ENCODE data around the gene SFT2D2. TPM values are rescaled to one million over a fixed set of nuclear protein-coding genes. Genes with fewer than 3 reads are reported as not detected.

SFT2D2 gene
- total and polyA plus RNA-seq, 2 of the 8 experiments (the other 6 are each of a cell fraction or from before 2014, with no cell fraction given) = 9.0 to 29.0 TPM

GRCh38 chr1:168180148-168180524, 45.7 kb upstream of the SFT2D2 start:
- Histone ChIP-seq H3K23ac (ENCODE audit: insufficient read length) (no peak overlapping the region), H2BK20ac (ENCODE audit: low read length) (no peak overlapping the region), H3K27me3 (replicated peaks in 1 of 4; ENCODE audit: control insufficient read depth in 3 of 4, extremely low read depth in 1 of 4, insufficient read depth in 3 of 4, low read length in 3 of 4) (no peaks in the 10 kb centered on the region), H3K27ac (ENCODE audit: low read depth, low read length) (no peak overlapping the region), H2BK120ac (replicated peaks; ENCODE audit: low read depth, low read length) (no peak overlapping the region), H3K4me3 (ENCODE audit: extremely low read depth in 1 of 4, insufficient read depth in 2 of 4, low read depth in 3 of 4, low read length in 4 of 4) (peak overlapping the region; percentile 51 to 96 (median 86); a peak in 5 of 8 replicates), H3K4ac (replicated peaks; ENCODE audit: insufficient read length, low read depth, low read length) (no peak overlapping the region), H4K5ac (ENCODE audit: insufficient read length, low read depth, low read length) (no peak overlapping the region), H2BK5ac (ENCODE audit: low read depth, low read length) (no peak overlapping the region), H4K20me1 (replicated peaks in 1 of 2; ENCODE audit: control insufficient read depth in 1 of 2, insufficient read depth in 2 of 2, low read length in 2 of 2) (no peaks in the 10 kb centered on the region), H3K14ac (ENCODE audit: insufficient read length) (no peak overlapping the region), H2BK12ac (ENCODE audit: low read depth, low read length) (no peak overlapping the region), H2AK5ac (ENCODE audit: low read depth, low read length) (no peak overlapping the region), H3K79me2 (ENCODE audit: control insufficient read depth in 1 of 2, insufficient read depth in 2 of 2, low read length in 2 of 2) (peaks cover 0 to 21% of the 10 kb centered on the region in 2 experiments; a peak in 2 of 4 replicates), H4K91ac (replicated peaks; ENCODE audit: insufficient read length, low read length) (no peak overlapping the region), H2BK15ac (ENCODE audit: low read length) (no peak overlapping the region), H3K9ac (replicated peaks in 1 of 4; ENCODE audit: extremely low read depth in 1 of 4, low read depth in 3 of 4, low read length in 3 of 4) (no peak overlapping the region; a peak in 1 of 7 replicates), H3K18ac (ENCODE audit: extremely low read depth, low read length) (no peak overlapping the region), H3K4me2 (ENCODE audit: insufficient read depth in 1 of 2, low read depth in 2 of 2, low read length in 2 of 2) (peak overlapping the region; percentile 73 to 99), H3K79me1 (ENCODE audit: low read depth, low read length) (0 out of 2 replicates have a peak, but pooled peaks cover 2% of the 10 kb centered on the region), H3K23me2 (ENCODE audit: low read depth, low read length) (peaks cover 6% of the 10 kb centered on the region; the same call in 1 of the 2 replicates), H3K4me1 (replicated peaks in 1 of 4; ENCODE audit: control insufficient read depth in 3 of 4, insufficient read depth in 4 of 4, low read length in 3 of 4) (peaks cover 0 to 3% (median 0%) of the 10 kb centered on the region in 4 experiments; a peak in 2 of 7 replicates), H2AFZ (ENCODE audit: low read length) (no peak overlapping the region), H3K9me3 (ENCODE audit: insufficient read depth in 2 of 2, low read depth in 1 of 2, low read length in 1 of 2) (no peaks in the 10 kb centered on the region), H4K8ac (ENCODE audit: extremely low read depth, insufficient read depth, low read length) (no peak overlapping the region), H3K56ac (replicated peaks; ENCODE audit: insufficient read length, low read depth, low read length) (no peak overlapping the region), H3K36me3 (ENCODE audit: control insufficient read depth in 2 of 4, insufficient read depth in 4 of 4, low read length in 3 of 4) (no peaks in the 10 kb centered on the region; a peak in 1 of 8 replicates)
- CTCF ChIA-PET (ENCODE audit: partially characterized antibody) = interaction anchor here (0.9 to 1.5 kb wide), 4 partner anchors 20 to 134 kb away, joined by 3 to 7 read pairs (median 4); no protein-coding TSS in a partner anchor
- DNase-seq (ENCODE audit: low read depth in 1 of 2, low spot score in 2 of 2) (no peak), FAIRE-seq (no peak)
- WGBS, 2 experiments (ENCODE audit: extremely low coverage in 1 of 2, insufficient coverage in 1 of 2, insufficient read length in 1 of 2, insufficient replicate concordance in 2 of 2, low coverage in 1 of 2, low lambda C conversion rate in 2 of 2, missing lambda C conversion rate in 1 of 2) = 87% methylated on average over 2 of the region's 2 CpGs; no CpG with 5 or more reads in 1 of the 2 experiments
- POLR2A ChIA-PET (ENCODE audit: partially characterized antibody) = interaction anchor here (1.1 kb wide), 1 partner anchor 143 kb away, joined by 3 read pairs; no protein-coding TSS in a partner anchor
- no peak for TF ChIP-seq TBP (IDR thresholded peaks at IDR 0.05; ENCODE audit: low read depth, low read length)
- TF ChIP-seq SP2 (IDR thresholded peaks at IDR 0.05; ENCODE audit: low read length) = no peak
- TF ChIP-seq ATF2 (IDR thresholded peaks at IDR 0.05; ENCODE audit: low read length) = no peak

Data from H1 (cell line).